GM18511 (cell line): Measurements from ENCODE around the gene HS6ST3.
"Not testable (repeated sequence)": the region's sequence is repeated elsewhere in the genome, so short reads cannot be mapped to it uniquely, and the experiment has no call there.

Experiments used
- ATAC-seq: cut with Tn5 transposase; IDR thresholded peaks from one replicate; pipeline ENCODE4 v1.9.1; 2021; ENCODE audit warnings: mild to moderate bottlenecking, moderate library complexity; ENCODE audit not compliant: unreplicated experiment

Gene HS6ST3

GRCh38 chr13:96091164-96092117 is 1.5 kb downstream of the HS6ST3 start:
- ATAC-seq = no peak

GRCh38 chr13:96093296-96094006 is 3.5 kb downstream of the HS6ST3 start:
- no peak for ATAC-seq

GRCh38 chr13:96100457-96101220 is 10.7 kb downstream of the HS6ST3 start:
- ATAC-seq = no peak

- no peak for ATAC-seq
These were observed 14.6 kb downstream of the HS6ST3 start for GRCh38 chr13:96104516-96104915.

- not testable (repeated sequence) for ATAC-seq
These were observed 18.2 kb downstream of the HS6ST3 start for GRCh38 chr13:96108072-96108471.

- ATAC-seq = no peak
These were observed 19.2 kb downstream of the HS6ST3 start for GRCh38 chr13:96109125-96109524.

GRCh38 chr13:96112936-96113335 is 23.0 kb downstream of the HS6ST3 start:
- no peak for ATAC-seq

GRCh38 chr13:96115368-96115767 is 25.5 kb downstream of the HS6ST3 start:
- not testable (repeated sequence) for ATAC-seq

- no peak for ATAC-seq
These were observed 30.0 kb downstream of the HS6ST3 start for GRCh38 chr13:96119921-96120320.

- no peak for ATAC-seq
These were observed 41.0 kb downstream of the HS6ST3 start for GRCh38 chr13:96130818-96131340.

- ATAC-seq = no peak
These were observed 51.1 kb downstream of the HS6ST3 start for GRCh38 chr13:96141032-96141431.

GRCh38 chr13:96159725-96160124 is 69.8 kb downstream of the HS6ST3 start:
- ATAC-seq = no peak

- no peak for ATAC-seq
These were observed 71.2 kb downstream of the HS6ST3 start for GRCh38 chr13:96161141-96161540.

- ATAC-seq = no peak
These were observed 75.9 kb downstream of the HS6ST3 start for GRCh38 chr13:96165840-96166239.

- ATAC-seq = no peak
These were observed 82.2 kb downstream of the HS6ST3 start for GRCh38 chr13:96172066-96172465.

- ATAC-seq = no peak
These were observed 88.9 kb downstream of the HS6ST3 start for GRCh38 chr13:96178759-96179158.

GRCh38 chr13:96179309-96179708 is 89.4 kb downstream of the HS6ST3 start:
- no peak for ATAC-seq

GRCh38 chr13:96181911-96182310 is 92.0 kb downstream of the HS6ST3 start:
- ATAC-seq = no peak

- ATAC-seq = no peak
These were observed 95.9 kb downstream of the HS6ST3 start for GRCh38 chr13:96185818-96186217.

- no peak for ATAC-seq
These were observed 101.5 kb downstream of the HS6ST3 start for GRCh38 chr13:96191367-96191766.

- no peak for ATAC-seq
These were observed 103.9 kb downstream of the HS6ST3 start for GRCh38 chr13:96193728-96194310.
